CD4-positive, alpha-beta T cell treated with Interleukin-2 at 100 ng/mL for 4 hours (primary cell): ENCODE data around the gene EIF4ENIF1.
"Not testable (repeated sequence)": the region's sequence is repeated elsewhere in the genome, so short reads cannot be mapped to it uniquely, and the experiment has no call there.

Experiments used
- DNase-seq: peaks from one replicate; pipeline ENCODE4 v3.0.0-alpha.2; 2020; ENCODE audit warnings: low spot score

The EIF4ENIF1 gene, protein sequence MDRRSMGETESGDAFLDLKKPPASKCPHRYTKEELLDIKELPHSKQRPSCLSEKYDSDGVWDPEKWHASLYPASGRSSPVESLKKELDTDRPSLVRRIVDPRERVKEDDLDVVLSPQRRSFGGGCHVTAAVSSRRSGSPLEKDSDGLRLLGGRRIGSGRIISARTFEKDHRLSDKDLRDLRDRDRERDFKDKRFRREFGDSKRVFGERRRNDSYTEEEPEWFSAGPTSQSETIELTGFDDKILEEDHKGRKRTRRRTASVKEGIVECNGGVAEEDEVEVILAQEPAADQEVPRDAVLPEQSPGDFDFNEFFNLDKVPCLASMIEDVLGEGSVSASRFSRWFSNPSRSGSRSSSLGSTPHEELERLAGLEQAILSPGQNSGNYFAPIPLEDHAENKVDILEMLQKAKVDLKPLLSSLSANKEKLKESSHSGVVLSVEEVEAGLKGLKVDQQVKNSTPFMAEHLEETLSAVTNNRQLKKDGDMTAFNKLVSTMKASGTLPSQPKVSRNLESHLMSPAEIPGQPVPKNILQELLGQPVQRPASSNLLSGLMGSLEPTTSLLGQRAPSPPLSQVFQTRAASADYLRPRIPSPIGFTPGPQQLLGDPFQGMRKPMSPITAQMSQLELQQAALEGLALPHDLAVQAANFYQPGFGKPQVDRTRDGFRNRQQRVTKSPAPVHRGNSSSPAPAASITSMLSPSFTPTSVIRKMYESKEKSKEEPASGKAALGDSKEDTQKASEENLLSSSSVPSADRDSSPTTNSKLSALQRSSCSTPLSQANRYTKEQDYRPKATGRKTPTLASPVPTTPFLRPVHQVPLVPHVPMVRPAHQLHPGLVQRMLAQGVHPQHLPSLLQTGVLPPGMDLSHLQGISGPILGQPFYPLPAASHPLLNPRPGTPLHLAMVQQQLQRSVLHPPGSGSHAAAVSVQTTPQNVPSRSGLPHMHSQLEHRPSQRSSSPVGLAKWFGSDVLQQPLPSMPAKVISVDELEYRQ

GRCh38 chr22:31489632-31490495 is at the start of gene EIF4ENIF1:
Gene EIF4ENIF1 (minus strand): TSS chr22:31489842. CDS start chr22:31488718, 1,124 bp downstream.
- DNase-seq: peak; percentile 90

DNA sequence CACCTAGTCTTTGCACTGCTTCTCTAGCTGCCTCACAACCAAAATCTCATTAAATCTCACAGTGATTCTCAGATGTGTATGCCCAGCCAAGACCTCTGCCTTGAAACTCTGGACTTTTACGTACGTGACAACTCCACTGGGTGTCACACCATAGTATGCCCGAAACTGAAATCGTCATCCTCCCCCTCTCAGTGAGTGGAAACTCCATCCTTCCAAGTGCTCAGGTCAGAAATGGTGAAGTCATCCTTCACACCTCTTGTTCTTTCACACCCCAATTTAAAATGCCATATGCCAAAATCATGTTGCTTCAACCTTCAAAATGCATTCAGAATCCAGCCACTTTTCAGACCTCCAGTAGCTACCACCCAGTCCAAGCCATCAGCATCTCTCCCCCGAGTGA is 49.2 kb upstream of the EIF4ENIF1 start:
- no peak for DNase-seq

GRCh38 chr22:31537019-31537535 is 47.4 kb upstream of the EIF4ENIF1 start:
- peak; percentile 5 for DNase-seq

DNA sequence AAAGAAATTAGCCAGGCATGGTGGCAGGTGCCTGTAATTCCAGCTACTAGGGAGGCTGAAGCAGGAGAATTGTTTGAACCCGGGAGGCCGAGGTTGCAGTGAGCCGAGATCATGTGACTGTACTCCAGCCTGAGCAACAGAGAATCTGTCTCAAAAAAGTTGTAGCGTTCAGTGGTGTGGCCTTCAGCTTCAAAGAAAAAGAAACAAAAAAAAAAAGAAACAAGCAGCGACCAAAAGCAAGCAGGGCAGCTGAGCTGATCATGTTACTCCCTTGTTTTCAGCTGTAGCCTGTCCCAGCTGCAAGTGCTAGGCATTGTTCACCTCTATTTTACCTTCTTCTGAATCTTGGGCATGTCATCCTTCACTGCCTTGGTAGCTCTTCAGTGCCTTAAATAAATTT is 43.7 kb upstream of the EIF4ENIF1 start:
- DNase-seq: no peak

DNA sequence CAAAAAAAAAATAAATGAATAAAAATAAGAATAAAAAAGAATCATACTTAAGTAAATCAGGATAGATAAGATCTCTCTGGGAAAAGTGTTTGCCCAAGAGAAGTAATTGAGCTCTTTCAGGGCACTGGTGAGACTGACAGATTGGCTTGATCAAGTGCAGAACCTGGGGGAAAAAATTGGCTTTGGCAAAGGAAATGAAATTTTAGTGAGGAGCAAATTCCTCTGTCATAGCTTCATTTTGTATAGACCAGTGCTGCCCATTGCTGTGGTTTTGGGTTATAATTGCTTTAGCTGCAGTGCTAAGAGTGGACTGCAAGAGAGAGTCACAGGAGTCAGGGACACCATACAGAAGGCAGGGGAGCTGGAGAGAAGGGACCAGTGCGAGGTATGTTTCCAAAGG is 42.4 kb upstream of the EIF4ENIF1 start:
- DNase-seq: no peak

GRCh38 chr22:31530823-31531195 is 41.2 kb upstream of the EIF4ENIF1 start:
- no peak for DNase-seq

DNA sequence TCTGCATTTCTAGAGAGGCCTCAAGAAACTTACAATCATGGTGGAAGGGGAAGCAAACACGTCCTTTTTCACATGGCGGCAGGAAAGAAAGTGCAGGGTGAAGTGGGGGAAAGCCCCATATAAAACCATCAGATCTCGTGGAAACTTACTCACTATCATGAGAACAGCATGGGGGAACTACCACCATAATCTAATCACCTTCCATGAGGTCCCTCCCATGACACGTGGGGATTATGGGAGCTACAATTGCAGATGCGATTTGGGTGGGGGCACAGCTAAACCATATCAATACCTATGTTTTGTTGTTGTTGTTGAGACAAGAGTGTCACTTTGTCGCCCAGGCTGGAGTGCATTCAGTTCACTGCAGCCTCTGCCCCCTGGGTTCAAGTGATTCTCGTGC is 36.6 kb upstream of the EIF4ENIF1 start:
- DNase-seq: peak; percentile 55

DNA sequence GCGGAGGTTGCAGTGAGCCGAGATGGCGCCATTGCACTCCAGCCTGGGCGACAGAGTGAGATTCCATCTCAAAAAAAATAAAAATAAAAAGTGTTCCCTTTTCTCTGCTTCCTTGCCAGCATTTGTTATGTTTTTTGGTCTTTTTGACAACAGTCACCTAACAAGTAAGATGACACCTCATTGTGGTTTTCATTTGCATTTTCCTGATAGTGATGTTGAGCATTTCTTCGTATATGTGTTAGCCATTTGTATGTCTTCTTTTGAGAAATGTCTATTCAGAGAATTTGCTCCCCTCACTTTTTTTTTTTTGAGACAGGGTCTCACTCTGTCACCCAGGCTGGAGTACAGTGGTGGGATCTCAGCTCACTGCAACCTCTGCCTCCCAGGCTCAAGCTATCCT is 34.5 kb upstream of the EIF4ENIF1 start:
- peak; percentile 50 for DNase-seq

DNA sequence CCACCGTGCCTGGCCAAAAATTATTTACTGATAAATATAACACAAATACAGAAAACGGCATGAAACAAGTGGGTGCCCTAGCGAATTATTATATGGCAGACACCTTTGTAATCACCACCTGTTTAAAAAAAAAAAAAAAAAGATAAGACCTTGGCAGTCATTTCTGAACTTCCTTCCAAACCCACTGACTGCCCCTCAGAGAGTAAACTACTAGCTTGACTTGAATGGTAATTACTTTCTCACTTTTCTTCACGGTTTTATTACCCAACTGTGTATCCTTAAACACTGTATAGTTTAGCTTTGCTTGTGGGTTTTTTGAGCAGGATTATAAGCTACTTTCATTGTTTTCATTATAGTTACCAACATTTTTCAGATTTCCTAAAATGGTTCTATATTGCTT is 30.4 kb upstream of the EIF4ENIF1 start:
- no peak for DNase-seq

DNA sequence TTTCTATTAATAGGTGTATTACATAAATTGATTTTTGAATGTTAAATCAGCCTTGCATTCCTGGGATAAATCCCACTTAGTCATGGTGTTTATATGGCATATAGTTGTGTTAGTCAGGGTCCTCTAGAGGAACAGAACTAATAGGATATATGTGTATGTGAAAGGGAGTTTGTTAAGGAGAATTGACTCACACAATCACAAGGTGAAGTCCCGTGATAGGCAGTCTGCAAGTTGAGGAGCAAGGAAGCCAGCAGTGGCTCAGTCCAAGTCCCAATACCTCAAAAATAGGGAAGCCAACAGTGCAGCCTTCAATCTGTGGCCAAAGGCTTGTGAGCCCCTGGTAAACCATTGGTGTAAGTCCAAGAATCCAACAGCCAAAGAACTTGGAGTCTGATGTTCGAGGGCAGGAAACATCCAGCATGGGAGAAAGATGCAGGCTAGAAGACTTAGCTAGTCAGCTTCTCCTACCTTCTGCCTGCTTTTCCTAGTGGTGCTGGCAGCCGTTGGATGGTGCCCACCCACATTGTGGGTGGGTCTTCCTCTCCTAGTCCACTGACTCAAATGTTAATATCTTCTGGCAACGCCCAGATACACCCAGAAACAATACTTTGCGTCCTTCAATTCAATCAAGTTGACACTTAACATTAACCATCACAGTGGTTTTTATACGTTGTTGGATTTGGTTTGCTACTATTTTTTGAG is 19.6 kb upstream of the EIF4ENIF1 start:
- no peak for DNase-seq

DNA sequence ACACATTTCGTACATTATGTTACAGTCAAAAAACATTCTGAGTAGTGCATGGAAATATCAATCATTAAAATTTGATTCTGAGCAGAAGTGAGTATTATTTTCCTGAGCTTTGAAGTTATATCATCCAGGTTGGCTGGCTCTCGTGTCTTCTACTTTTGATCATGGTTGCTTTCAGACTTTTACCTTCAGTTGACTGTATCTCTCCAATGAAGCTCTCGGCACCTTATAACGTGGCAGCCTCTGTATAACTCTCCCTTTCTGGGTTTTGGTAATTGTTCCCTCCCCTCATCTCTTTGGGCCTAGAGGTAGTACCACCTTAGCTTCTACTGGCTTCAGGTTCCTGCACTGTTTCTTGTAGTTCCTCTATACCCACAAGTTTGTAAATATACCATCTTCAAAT is 18.9 kb upstream of the EIF4ENIF1 start:
- DNase-seq: no peak

DNA sequence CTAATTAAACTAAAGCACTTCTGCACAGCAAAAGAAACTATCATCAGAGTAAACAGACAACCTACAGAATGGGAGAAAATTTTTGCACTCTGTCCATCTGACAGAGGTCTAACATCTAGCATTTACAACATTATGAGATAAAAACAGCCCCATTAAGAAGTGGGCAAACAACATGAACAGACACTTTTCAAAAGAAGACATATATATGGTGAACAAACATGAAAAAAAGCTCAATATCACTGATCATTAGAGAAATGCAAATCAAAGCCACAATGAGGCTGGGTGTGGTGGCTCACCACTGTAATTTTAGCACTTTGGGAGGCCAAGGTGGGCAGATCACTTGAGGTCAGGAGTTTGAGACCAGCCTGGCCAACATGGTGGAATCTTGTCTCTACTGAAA is 17.9 kb upstream of the EIF4ENIF1 start:
- not testable (repeated sequence) for DNase-seq

- no peak for DNase-seq
These were observed 14.6 kb upstream of the EIF4ENIF1 start for GRCh38 chr22:31504282-31504681.

DNA sequence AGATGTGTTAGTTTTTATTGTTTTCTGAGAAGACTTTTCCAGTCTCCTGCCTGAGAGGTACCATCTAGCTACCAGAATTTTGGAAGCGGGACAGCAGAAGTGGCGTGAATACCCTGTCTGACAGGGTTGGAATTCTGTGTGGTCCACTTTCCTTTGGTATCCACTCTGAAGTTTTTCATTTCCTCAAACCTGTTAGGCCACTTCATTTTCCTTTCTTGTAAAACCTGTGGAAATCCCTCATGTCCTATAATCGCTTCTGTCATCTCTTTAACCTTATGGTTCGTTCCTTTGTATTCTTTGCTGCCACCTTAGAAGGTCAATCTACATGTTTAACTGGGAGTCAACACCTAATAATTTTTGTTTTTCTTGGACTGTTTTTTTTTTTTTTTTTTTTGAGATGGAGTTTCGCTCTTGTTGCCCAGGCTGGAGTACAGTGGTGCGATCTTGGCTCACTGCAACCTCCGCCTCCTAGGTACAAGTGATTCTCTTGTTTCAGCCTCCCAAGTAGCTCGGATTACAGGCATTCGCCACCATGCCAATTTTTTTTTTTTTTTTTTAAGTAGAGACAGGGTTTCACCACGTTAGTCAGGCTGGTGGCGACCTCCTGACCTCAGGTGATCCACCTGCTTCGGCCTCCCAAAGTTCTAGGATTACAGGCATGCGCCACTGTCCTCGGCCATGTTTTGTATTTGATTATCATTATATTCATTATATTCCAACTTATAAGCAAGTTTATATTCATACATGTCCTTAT is 13.7 kb upstream of the EIF4ENIF1 start:
- no peak for DNase-seq

GRCh38 chr22:31501738-31502137 is 12.1 kb upstream of the EIF4ENIF1 start:
- no peak for DNase-seq

GRCh38 chr22:31497148-31497938 is 7.7 kb upstream of the EIF4ENIF1 start:
- peak; percentile 49 for DNase-seq

- DNase-seq: peak; percentile 26
These were observed 7.1 kb upstream of the EIF4ENIF1 start for GRCh38 chr22:31496735-31497146.

- peak; percentile 96 for DNase-seq
These were observed 6.5 kb upstream of the EIF4ENIF1 start, which contains the start of gene SFI1 for GRCh38 chr22:31496007-31496734. Gene SFI1 (plus strand): TSS chr22:31496536. CDS start chr22:31508285, 11,749 bp downstream.

DNA sequence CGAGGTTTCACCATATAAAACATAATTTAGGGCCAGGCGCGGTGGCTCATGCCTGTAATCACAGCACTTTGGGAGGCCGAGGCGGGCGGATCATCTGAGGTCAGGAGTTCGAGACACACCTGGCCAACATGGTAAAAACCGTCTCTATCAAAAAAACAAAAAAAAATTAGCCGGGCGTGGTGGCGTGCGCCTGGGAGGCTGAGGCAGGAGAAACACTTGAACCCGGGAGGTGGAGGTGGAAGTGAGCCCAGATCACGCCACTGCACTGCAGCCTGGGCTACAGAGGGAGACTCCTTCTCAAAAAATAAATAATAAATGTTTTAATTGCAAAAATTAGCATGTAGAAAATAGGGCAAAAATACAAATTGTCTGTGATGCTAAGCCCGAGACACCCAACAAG is 5.7 kb upstream of the EIF4ENIF1 start:
- DNase-seq: no peak
